C4-2B (cell line): Measurements from ENCODE around the gene FAM193A.

Experiments
- CTCF ChIP-seq: fragments of 450-650 bp; conservative IDR thresholded peaks from 2 replicates; pipeline ENCODE4 v1.5.1; 2017; ENCODE audit warnings: mild to moderate bottlenecking
- ZFX ChIP-seq: fragments of 450-650 bp; IDR thresholded peaks from 2 replicates; pipeline ENCODE4 v1.6.1; 2017

DNA sequence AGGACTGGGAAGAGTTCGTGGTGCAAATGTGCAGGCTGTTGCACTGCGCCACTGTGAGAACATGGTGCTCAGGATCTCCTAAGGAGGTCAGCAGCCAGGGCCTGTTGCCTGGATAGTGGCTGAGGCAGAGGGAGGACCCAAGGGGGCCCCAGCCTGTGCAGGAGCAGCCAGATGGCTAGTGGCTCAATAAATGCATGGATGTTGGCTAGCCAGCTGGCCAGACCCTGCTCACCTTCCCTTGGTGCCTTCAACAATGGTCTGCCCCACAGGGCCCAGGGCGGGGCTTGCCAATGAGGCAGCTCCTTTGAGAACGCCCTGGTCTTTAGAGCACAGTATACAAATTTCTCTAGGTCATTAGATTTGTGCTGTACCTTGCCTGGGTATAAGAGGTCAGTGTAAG lies 152.2 kb downstream of the FAM193A start:
- TF ChIP-seq CTCF, result no peak
- no peak for TF ChIP-seq ZFX
